Activated gamma-delta T cell treated with anti-CD3 and anti-CD28 coated beads, Interleukin-2, amount 50 U/mL, for 16 hours (primary cell): Measurements from ENCODE around the gene ITFG1.
"Not testable (repeated sequence)": the region's sequence is repeated elsewhere in the genome, so short reads cannot be mapped to it uniquely, and the experiment has no call there.

Experiments
- DNase-seq: peaks from one replicate; pipeline ENCODE4 v3.0.0-alpha.2; 2020; ENCODE audit warnings: low read depth

ITFG1 gene

GRCh38 chr16:47152501-47152900, 308.4 kb downstream of the ITFG1 start:
- not testable (repeated sequence) for DNase-seq

DNA sequence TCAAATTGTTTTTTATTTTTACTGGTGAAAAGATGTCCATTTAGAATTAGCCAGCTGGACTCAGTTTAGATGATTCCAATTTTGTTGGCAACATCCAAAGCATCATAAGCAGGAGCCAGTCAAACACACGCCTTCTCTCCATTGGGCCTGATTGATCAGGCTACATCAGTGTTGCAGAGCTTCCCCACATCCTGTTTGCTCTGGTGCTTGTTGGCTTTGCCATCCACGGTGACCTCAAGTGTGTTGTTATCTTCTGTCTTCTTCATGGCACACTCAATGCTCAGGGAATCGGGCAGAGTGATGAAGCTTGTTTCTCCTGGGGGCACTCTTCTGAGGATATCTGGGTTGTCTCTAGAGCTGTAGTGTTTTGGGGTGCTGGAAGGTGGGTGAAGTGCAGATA, 310.8 kb downstream of the ITFG1 start:
- DNase-seq: no peak

- DNase-seq: no peak
Observed at GRCh38 chr16:47144559-47144877, 316.3 kb downstream of the ITFG1 start.

GRCh38 chr16:47143677-47144558, 316.9 kb downstream of the ITFG1 start, which contains the start of gene NETO2:
Gene NETO2, minus strand, starts transcription at chr16:47143945. Its CDS starts 333 bp downstream, at chr16:47143612.
- peak; percentile 35 for DNase-seq

DNA sequence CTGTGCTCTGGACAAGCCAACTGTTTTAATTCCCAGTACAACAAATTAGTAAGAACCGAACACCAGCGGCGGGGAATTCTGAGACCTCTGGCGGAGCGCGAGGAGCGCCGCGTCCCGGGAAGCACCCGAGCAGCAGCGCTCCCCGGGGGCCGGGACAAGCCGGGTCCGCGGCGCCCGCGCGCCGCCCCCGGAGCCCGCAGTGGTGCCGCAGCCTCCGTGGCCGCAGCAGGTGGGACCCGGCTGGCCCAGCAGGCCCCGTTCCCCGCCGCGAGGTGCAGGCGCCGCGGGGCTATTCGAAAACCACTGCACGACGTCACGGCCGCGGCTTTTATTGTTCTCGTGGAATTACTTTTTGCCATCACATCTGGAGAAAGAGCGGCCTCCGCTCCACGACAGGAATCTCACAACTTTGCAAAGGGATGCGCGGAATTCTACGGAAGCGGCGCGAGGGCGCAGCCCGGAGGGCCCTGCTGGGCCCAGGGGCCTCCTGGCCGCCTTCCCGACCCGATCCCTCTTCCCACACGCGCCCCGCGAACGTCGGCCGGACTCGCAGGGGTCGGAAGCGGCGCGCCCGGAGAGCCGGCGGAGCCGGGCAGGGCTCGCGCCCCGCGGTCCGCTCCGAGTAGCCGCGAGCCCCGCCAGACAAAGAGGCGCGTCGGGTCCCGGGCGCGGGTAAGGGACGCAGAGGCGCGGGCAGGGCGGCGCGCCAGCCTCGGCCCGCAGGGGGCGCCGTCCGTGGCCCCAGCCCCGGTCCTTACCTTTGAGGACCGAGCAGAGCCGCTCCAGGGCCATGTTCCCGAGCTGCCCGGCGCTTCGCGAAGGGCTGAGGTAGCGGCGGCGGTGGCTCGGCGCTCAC, 317.8 kb downstream of the ITFG1 start:
- DNase-seq: peak; percentile 37

- no peak for DNase-seq
Observed at GRCh38 chr16:47142486-47142820, 318.4 kb downstream of the ITFG1 start.

GRCh38 chr16:47141773-47142485, 318.9 kb downstream of the ITFG1 start:
- peak; percentile 67 for DNase-seq

DNA sequence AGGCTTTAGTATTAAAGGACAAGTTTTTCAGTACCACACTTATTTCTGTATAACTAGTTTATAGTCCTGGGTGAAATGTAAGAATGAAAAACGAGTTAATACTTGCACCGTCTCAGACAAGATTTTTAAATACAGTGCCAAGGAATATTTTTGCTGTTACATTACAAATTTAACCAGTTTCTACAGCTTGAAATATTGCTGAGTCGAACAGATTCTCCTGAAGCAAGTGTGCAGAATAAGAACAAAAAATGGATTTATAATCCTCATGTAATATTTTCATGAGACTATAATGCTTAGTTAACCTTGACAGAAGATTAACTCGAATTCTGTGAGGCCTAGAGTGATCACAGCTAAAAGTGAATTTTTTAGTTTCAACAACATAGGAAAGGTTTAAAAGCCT, 320.2 kb downstream of the ITFG1 start:
- DNase-seq: no peak

GRCh38 chr16:47139561-47140185, 321.2 kb downstream of the ITFG1 start:
- no peak for DNase-seq

GRCh38 chr16:47137925-47138324, 322.9 kb downstream of the ITFG1 start:
- not testable (repeated sequence) for DNase-seq

- DNase-seq: no peak
Observed at GRCh38 chr16:47136099-47136842, 324.6 kb downstream of the ITFG1 start.

DNA sequence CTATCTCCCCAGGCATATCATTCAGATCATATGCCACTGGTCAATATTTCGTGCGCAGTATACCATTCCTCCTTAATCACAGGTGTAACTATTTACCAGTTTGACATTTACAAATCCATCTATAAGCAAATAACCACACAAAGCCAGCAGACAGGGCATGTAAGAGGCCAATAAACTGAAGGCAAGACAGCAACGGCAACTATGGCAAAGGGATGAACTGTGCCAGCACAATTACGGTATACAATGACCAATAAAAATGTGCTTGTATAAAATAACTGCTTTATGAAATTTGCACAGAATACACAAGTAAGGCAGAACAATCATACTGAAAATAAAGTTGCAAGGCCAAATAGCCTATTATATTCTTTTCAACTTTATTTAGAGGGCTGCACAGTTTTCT, 326.3 kb downstream of the ITFG1 start:
- DNase-seq: no peak

- DNase-seq: no peak
Observed at GRCh38 chr16:47132308-47132707, 328.6 kb downstream of the ITFG1 start.

DNA sequence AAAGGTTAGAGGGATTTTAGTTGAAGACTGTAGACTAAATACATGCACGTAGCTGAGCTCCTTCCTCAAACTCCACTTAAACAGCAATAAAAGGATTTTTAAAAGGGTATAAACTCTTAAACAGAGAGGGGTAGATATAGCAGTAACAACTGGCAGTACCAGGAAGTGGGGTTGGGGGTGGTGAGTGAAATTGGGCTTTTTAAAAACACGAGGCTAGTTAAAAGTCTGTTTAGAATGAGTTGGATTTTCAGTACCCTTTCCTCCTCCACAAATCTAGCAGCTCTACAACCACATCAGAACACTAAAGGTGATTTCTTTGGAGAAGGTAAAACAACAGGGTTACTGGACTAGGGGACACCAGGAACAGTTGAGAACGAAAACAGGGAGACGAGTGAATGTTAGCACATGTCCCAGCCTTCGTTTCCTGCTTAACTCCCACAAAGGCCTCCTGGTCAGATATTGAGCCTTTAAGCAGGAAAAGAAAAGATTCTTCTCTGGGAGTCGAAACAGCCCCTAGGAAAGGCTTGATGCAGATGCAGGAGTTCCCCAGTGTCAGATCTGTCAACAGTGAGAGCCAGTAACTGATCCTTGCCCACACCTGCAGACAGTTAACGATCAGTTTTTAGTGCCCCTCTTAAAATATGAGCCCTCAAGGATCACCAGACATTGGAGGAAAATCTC, 331.0 kb downstream of the ITFG1 start:
- DNase-seq: no peak

DNA sequence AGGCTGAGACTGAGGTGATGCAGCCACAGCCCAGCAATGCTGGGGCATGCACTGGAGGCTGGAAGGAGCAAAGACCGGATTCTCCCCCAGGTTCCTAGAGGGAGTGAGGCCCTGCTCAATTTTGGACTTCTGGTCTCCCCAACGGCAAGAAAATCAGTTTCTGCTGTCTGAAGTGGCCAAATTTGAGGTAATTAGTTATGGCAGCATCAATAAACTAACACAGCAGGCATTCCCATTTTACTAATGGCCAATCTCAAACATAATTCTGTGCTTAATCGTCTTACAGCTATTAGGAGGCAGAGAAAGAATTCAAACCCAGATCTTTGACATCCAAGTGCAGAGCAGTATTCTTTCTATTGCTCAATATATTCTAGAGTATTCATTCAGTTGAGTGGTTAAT, 333.3 kb downstream of the ITFG1 start:
- no peak for DNase-seq

DNA sequence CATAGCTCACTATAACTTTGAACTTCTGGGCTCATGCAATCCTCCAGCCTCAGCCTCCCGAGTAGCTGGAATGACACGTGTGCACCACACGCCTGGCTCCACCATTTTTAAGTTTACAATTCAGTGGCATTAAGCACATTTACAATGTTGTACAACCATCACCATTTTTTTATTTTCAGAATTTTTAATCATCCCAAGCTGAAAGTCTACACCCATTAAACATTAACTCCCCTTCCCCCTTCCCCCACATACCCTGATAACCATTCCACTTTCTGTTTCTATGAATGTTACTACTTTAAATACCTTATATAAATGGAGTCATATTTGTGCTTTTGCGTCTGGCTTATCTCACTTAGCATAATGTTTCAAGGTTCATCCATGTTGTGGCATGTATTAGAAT, 335.1 kb downstream of the ITFG1 start:
- no peak for DNase-seq

DNA sequence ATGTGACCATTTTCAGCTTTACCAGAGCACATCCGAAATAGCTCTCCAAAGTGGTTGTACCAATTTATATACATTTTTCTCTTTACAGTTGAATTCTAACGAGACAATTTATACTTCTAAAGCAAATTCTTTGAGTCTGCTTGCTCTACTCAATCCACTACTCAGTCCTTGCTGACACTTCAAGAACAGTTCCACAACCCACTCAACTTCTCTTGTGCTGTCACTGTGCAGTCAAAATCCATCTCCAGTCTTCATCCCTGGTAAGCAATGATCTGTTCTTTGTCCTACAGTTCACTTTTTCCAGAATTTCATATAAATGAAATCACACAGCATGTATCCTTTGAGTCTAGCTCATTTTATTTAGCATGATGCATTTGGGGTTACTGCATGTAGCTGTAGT, 347.7 kb downstream of the ITFG1 start:
- no peak for DNase-seq

GRCh38 chr16:47110939-47111338, 349.9 kb downstream of the ITFG1 start:
- no peak for DNase-seq

- DNase-seq: no peak
Observed at GRCh38 chr16:47109361-47109760, 351.5 kb downstream of the ITFG1 start.
